Fibroblast of lung (primary cell): ENCODE data around the gene PIK3CD.

Experiments used
- EZH2 ChIP-seq: IDR thresholded peaks from 2 replicates; pipeline ENCODE4 v1.5.1; 2012; ENCODE audit warnings: low read length, control low read depth, mild to moderate bottlenecking; ENCODE audit errors: missing control alignments
- TF ChIP-seq, protein P1 (sequence below), 2 donors: IDR thresholded peaks in 1 of 2; conservative IDR thresholded peaks in 1 of 2; 1 replicate in 1 of 2; 2 replicates in 1 of 2; pipeline ENCODE4 v1.5.1; 2011 to 2012; ENCODE audit warnings: low read length in 2 of 2, control low read depth in 1 of 2, inconsistent platforms in 1 of 2, low read depth in 1 of 2, mild to moderate bottlenecking in 1 of 2

DNA sequence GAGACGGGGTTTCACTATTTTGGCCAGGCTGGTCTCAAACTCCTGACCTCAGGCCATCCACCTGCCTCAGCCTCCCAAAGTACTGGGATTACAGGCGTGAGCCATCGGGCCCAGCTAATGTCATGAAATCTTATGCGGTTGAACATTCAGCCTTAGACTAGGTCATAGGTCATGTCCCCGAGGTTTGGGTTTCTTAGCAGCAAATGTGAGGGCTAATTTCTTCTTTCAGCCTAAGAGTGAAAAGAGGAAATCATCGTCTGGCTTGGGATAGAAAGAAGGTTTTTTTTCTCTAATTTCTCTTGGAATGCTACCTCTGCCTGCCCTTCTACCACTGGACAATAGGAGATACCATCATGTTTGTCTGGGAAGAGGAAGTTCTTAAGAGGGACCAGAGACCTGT, 18.0 kb upstream of the PIK3CD start:
- TF ChIP-seq, protein P1, sequence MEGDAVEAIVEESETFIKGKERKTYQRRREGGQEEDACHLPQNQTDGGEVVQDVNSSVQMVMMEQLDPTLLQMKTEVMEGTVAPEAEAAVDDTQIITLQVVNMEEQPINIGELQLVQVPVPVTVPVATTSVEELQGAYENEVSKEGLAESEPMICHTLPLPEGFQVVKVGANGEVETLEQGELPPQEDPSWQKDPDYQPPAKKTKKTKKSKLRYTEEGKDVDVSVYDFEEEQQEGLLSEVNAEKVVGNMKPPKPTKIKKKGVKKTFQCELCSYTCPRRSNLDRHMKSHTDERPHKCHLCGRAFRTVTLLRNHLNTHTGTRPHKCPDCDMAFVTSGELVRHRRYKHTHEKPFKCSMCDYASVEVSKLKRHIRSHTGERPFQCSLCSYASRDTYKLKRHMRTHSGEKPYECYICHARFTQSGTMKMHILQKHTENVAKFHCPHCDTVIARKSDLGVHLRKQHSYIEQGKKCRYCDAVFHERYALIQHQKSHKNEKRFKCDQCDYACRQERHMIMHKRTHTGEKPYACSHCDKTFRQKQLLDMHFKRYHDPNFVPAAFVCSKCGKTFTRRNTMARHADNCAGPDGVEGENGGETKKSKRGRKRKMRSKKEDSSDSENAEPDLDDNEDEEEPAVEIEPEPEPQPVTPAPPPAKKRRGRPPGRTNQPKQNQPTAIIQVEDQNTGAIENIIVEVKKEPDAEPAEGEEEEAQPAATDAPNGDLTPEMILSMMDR (conservative IDR thresholded peaks at IDR 0.05 in 1 of 2, IDR thresholded peaks at IDR 0.05 in 1 of 2; ENCODE audit: low read depth in 1 of 2, low read length in 2 of 2), result no peak
- TF ChIP-seq EZH2, result no peak
